Activated CD8-positive, alpha-beta memory T cell treated with anti-CD3 and anti-CD28 coated beads, Interleukin-2, amount 50 U/mL, for 24 hours (primary cell): ENCODE measurements around the gene MAP3K3.

Experiments
- DNase-seq: peaks from one replicate; pipeline ENCODE4 v3.0.0-alpha.2; 2020; ENCODE audit errors: extremely low read depth

Gene MAP3K3

DNA sequence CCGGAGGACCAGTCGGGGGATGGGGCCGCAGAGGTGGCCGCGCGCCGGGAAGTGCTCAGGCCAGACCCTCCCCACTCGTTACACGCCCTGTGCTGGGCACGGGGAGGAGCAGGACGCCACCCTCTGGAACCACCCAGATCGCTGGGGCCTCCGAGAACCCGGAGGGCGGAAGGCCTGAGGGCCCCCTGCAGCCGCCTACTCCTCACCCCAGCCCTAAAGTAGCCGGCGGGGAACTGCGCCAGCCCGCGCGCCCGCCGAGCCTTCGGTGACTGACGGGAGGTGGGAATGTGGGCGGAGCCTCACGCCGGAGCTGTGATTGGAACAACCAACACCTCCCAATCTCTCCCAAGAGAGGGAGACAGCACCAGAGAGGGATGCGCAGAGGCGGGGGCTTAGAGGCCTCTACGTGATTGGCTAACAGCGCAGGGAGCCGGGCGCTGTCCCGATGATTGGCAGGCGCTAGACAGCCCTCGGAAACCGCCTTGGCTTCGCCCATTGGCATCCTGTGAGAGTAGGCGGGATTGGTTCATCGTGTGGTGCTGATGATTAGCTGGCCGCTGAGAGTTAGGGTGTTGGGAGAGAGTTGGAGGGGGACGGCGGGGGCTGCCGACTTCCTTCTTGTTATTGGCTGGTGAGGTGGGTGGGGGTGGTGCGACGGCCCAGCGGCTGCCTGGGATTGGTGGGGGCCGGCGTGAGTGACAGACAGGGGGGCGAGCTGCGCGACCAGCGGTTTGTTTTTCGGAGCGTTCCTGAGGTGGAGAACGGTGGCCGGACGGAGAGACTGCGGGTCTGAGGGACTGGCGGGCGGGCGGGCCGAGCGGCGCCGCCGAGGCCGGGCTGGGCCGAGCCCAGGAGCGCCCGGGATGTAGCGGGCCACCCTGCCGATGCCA, at the start of gene MAP3K3:
MAP3K3 (plus strand) TSS at position 734 of the 890 bp plus-strand sequence. CDS start 343 bp downstream, outside the sequence.
- peak; percentile 97 for DNase-seq

DNA sequence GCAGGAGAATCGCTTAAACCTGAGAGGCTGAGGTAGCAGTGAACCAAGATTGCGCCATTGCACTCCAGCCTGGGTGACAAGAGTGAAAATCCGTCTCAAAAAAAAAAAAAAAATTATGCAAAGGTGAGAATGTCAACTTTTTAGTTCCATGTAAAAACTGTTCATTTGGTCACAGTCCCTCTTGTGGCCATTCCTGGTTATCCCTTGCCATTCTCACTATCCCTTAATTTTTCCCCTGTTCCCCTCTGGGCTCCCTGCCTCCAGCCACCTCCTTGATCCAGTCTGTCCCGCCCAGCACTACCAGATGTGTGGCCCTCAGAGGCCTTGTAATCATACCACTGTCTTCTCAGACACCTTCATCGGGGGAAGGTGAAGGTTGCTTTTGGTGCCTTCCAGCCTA, 48.6 kb upstream of the MAP3K3 start:
- no peak for DNase-seq

DNA sequence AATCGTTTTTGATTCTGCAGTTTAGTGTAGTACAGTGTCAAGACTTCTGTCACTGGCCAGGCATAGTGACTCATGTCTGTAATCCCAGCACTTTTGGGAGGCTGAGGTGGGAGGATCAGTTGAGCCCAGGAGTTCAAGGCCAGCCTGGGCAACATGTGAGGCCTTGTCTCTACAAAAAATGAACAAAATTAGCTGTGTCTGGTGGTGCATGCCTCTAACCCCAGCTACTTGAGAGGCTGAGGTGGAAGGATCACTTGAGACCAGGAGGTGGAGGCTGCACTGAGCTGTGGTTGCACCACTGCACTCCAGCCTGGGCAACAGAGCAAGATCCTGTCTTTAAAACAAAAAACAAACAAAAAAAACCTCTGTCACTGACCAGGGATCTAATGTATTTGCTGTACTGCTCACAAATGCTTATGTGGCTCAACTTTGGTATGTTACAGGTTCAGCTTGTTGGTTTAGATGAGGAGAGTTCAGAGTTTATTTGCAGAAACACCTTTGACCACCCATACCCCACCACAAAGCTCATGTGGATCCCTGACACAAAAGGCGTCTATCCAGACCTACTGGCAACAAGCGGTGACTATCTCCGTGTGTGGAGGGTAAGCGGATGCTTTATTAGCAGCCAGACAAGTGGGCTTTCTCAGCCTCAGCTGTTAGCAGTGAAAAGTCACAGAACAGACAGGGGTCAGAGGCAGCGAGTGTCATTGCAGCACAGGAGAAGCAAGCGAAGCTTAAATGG, 44.0 kb upstream of the MAP3K3 start:
- no peak for DNase-seq

GRCh38 chr17:63578769-63579111, 43.5 kb upstream of the MAP3K3 start:
- DNase-seq, result no peak

- no peak for DNase-seq
Observed at GRCh38 chr17:63579633-63580032, 42.6 kb upstream of the MAP3K3 start.

GRCh38 chr17:63587770-63588169, 34.4 kb upstream of the MAP3K3 start:
- DNase-seq, result no peak

DNA sequence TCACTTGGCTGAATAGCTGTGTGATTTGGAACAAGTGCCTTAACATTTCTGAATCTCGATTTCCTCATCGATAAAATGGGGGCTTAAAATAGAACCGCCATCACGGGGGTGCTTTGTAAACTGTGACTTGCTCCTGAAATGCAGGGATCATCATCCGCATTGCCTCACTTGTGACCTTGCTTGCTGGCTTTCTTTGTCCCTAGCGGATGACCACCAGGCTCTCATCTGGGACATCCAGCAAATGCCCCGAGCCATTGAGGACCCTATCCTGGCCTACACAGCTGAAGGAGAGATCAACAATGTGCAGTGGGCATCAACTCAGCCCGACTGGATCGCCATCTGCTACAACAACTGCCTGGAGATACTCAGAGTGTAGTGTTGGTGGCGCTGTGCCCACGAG, 33.4 kb upstream of the MAP3K3 start:
- DNase-seq, result no peak

- no peak for DNase-seq
Observed at GRCh38 chr17:63589646-63590045, 32.6 kb upstream of the MAP3K3 start.

- DNase-seq, result no peak
Observed at GRCh38 chr17:63592797-63593196, 29.4 kb upstream of the MAP3K3 start.

GRCh38 chr17:63595132-63595531, 27.1 kb upstream of the MAP3K3 start:
- no peak for DNase-seq

DNA sequence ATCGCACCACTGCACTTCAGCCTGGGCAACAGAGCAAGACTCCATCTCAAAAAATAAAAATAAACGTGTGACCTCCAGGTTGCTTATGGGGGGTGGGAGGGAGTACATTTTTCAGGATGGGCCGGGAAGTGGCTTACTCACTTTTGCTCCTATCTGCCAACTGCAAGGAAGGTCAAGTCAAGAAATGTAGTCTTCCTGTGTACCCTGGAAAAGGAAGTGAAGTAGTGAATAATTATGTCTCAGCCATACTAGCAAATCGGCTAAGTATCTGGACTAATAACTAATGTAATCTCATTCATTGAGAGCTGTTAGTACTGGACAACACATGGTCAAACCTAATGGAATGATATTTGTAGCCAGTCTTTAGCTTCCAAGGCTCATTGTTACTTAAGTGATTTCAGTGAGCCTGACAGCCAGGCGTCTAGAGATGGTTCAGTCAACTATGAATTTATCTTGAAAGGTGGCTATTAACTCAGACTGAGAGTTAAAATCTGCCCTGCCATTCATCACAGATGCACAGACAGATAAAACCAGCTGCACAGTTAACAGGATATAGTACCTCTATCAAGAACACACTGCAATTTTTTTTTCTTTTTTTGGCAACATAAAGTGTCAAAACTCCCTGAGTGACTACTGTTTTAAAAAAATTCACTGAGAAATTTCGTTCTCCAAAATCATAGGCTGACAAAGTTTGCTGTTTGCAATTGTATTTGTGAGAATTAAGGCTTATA, 25.2 kb upstream of the MAP3K3 start:
- DNase-seq, result no peak

GRCh38 chr17:63598281-63598680, 23.9 kb upstream of the MAP3K3 start:
- DNase-seq, result no peak

DNA sequence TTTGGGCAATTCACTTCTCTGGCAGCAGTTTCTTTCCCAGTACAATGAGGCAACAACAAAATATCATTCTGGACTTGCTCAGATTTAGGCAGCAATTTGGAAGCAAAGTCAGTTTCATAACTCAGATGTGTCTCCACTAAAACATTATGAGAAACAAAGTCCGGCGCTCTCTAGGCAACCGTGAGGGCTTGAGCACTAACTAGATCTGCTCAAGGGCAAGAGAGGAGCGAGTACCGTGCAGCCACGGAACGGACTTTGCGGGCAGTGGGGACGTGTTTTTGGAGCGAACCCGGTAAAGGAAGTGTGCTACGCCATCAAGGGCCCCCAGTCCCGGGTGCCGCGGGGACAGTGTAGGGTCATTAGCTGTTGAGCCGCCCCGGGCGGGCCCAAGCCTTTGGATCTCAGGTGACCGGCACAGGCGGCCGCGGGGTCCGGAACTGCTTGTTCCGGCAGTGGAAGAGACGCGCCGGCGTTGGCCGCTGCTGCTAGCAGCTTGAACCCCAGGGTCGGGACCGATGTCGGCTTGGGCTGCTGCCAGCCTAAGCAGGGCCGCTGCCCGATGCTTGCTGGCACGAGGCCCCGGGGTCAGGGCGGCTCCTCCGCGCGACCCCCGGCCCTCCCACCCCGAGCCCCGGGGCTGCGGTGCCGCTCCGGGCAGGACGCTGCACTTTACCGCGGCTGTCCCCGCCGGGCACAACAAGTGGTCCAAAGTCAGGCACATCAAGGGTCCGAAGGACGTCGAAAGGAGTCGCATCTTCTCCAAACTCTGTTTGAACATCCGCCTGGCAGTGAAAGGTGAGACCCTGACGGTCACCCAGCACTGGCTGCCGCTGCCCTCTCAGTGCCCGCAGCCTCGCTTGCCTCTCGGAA, 21.4 kb upstream of the MAP3K3 start, which contains the start of gene TACO1:
TACO1 (plus strand) TSS at position 327 of the 870 bp plus-strand sequence; CDS start at position 516, 189 bp downstream.
- DNase-seq, result peak; percentile 54

- DNase-seq, result no peak
Observed at GRCh38 chr17:63601439-63602371, 20.5 kb upstream of the MAP3K3 start.

GRCh38 chr17:63609816-63610573, 12.2 kb upstream of the MAP3K3 start:
- no peak for DNase-seq

GRCh38 chr17:63610854-63611253, 11.4 kb upstream of the MAP3K3 start:
- no peak for DNase-seq

DNA sequence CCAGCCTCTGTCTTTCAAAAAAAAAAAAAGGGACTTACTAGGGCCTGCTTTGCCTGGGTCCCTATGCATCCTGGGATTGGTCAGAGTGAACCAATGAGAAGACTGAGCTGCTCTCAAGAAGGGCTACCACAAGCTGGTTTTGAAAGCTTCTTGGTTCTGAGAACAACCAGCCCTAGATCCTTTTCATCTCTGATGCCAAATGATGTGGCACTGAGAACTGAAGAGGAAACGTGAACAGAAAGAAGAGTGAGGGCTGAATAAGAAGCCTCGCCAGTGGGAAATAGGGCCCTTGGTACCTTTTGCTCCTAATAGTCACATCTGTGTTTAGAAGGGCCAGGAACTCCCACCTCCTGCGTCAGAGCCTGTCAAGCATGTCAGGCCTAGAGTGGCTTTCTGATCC, 10.9 kb upstream of the MAP3K3 start:
- no peak for DNase-seq

DNA sequence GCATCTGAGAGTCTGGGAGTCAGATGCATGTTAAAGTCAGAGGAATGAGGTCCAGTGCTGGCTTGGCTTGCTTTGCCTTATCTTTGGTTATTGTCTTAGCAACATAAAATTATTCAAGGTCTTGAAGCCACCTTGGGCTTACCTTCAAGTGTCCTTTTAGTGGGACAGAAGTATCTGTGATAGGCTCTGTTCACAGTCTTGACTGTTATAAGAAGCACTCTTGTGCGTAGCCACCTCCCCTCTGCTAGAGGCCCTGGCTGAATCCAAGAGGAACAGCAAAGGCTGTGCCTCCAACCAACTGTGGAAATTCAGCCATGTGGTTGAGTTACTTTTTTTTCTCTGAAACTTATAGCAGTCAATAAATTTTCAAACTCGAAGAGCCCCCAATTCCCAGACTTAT, 8.6 kb upstream of the MAP3K3 start:
- DNase-seq, result no peak

DNA sequence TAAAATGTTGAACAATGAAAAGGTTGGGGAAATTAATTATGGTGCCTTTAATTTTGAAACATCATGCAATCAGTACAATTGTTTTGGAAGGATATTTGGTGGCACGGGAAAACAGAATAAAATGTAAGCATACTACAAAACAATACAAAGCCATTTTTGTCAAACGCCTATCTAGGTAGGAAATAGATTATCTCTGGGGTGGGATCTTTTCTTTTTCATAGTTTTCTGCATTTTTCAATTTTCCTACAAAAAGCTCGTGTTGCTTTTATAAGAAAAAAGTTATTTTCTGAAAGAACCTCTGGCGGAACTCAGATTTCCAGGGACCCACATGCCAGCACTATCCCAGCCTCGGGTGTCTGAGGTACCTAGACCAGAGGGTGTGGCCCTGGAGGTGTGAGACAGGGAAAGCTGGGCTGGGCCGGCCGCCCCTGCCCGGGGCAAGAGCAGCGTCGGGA, 961 bp upstream of the MAP3K3 start:
- no peak for DNase-seq
